HepG2 (cell line): ENCODE results near the gene BIRC6. TPM values are rescaled to one million over a fixed set of nuclear protein-coding genes. Genes with fewer than 3 reads are reported as not detected.

Source experiments
- CHCHD3 ChIP-seq: sonication (generic); formaldehyde crosslinking; IDR thresholded peaks from 2 replicates; pipeline ENCODE4 v1.8.0; 2022; ENCODE audit warnings: mild to moderate bottlenecking, missing genetic modification reagents, moderate library complexity
- HMG20B ChIP-seq: conservative IDR thresholded peaks from 2 replicates; pipeline ENCODE4 v1.6.1; 2016; ENCODE audit warnings: missing genetic modification reagents, missing compliant biosample characterization
- HNF1A ChIP-seq, 2 experiments: sonication (generic) in 1 of 2; formaldehyde crosslinking in 1 of 2; IDR thresholded peaks; 2 replicates each; pipeline versions ENCODE4 v1.4.0 to v1.6.1; 2016 to 2020; ENCODE audit warnings: borderline replicate concordance in 1 of 2, low read depth in 1 of 2, mild to moderate bottlenecking in 1 of 2, missing genetic modification reagents in 1 of 2
- HOXA5 ChIP-seq: sonication (generic); formaldehyde crosslinking; IDR thresholded peaks from 2 replicates; pipeline ENCODE4 v1.4.0; 2020; ENCODE audit warnings: missing genetic modification reagents
- KDM5A ChIP-seq: fragments of 200-600 bp; sonication (generic); IDR thresholded peaks from 2 replicates; pipeline ENCODE4 v1.7.0; 2018; ENCODE audit warnings: antibody characterized with exemption, mild to moderate bottlenecking, low read length, borderline replicate concordance
- NR2F1 ChIP-seq, 2 experiments: fragments of 450-650 bp in 1 of 2; formaldehyde crosslinking in 1 of 2; IDR thresholded peaks; 2 replicates each; pipeline versions ENCODE4 v1.5.0 to v1.6.1; 2016 to 2020; ENCODE audit warnings: mild to moderate bottlenecking in 1 of 2, missing compliant biosample characterization in 1 of 2, missing genetic modification reagents in 1 of 2, moderate library complexity in 1 of 2
- PRDM4 ChIP-seq: sonication (generic); formaldehyde crosslinking; IDR thresholded peaks from 2 replicates; pipeline ENCODE4 v1.9.0; 2021; ENCODE audit warnings: missing genetic modification reagents, borderline replicate concordance
- SKI ChIP-seq: fragments of 450-650 bp; IDR thresholded peaks from one replicate; pipeline ENCODE4 v1.6.1; 2018; ENCODE audit warnings: mild to moderate bottlenecking; ENCODE audit not compliant: partially characterized antibody
- ZNF432 ChIP-seq: sonication (generic); formaldehyde crosslinking; IDR thresholded peaks from 2 replicates; pipeline ENCODE4 v1.5.0; 2020; ENCODE audit warnings: missing genetic modification reagents, mild to moderate bottlenecking, borderline replicate concordance
- ZNF614 ChIP-seq: IDR thresholded peaks from 2 replicates; pipeline ENCODE4 v1.6.1; 2018; ENCODE audit warnings: missing biosample characterization, missing genetic modification reagents, inconsistent platforms, borderline replicate concordance
- polyA plus RNA-seq, 8 experiments: library from polyadenylated mRNA; depleted of rRNA in 3 of 8; stranded (reverse) in 7 of 8; unstranded in 1 of 8; fragments of >200 nt; fragmentation: Illumina TruSeq in 4 of 8; extraction: Trizol in 4 of 8; gene quantifications; 2 replicates each; pipeline versions ENCODE4 v1.2.1 to v1.2.3, GENCODE V29; 2011 to 2016; ENCODE audit warnings: low read depth in 4 of 8, missing spikeins in 1 of 8, mixed read lengths in 1 of 8; ENCODE audit not compliant: insufficient read depth in 1 of 8
- total RNA-seq, 5 experiments: library from RNA; depleted of rRNA; stranded (reverse); fragments of >200 nt; fragmentation: Illumina TruSeq; extraction: Trizol; gene quantifications; 2 replicates each; pipeline ENCODE4 v1.2.3, GENCODE V29; 2016; ENCODE audit warnings: low read depth in 1 of 5

BIRC6 gene
- total and polyA plus RNA-seq, 2 of the 13 experiments (the other 11 are each of a cell fraction or from before 2014, with no cell fraction given) = 65.6 to 120 TPM

GRCh38 chr2:32591669-32592463 is 235.0 kb downstream of the BIRC6 start (continued):
- TF ChIP-seq HNF1A (IDR thresholded peaks at IDR 0.05; ENCODE audit: low read depth) (no peak), HNF1A (CRISPR knock-in tag; IDR thresholded peaks at IDR 0.05; ENCODE audit: borderline replicate concordance) (no peak), PRDM4 (no peak), SKI (no peak), ZNF432 (CRISPR knock-in tag) (no peak), CHCHD3 (no peak), KDM5A (no peak), HMG20B (CRISPR knock-in tag) (no peak), NR2F1 (CRISPR knock-in tag; IDR thresholded peaks at IDR 0.05) (no peak), ZNF614 (no peak), HOXA5 (CRISPR knock-in tag) (no peak)
